ENCODE results near the gene HINFP. TPM values are rescaled to one million over a fixed set of nuclear protein-coding genes. Genes with fewer than 3 reads are reported as not detected.

Gene HINFP
- total and polyA plus RNA-seq, 9 of the 15 experiments (the other 6 are each of a cell fraction or from before 2014, with no cell fraction given): 13.8 to 34.1 (median 22.5) TPM

- TF ChIP-seq UBTF (IDR thresholded peaks at IDR 0.05; ENCODE audit: borderline replicate concordance in 1 of 2, low read depth in 2 of 2, low read length in 2 of 2) (peak in 1 of 2 experiments; percentile 83; a peak in 2 of 4 replicates), RBFOX2 (IDR thresholded peaks at IDR 0.05; ENCODE audit: low read depth, low read length) (peak; percentile 72), POLR2G (IDR thresholded peaks at IDR 0.05; ENCODE audit: low read depth, low read length) (peak; percentile 43)
These were observed 13.7 kb upstream of the HINFP start (continued) for GRCh38 chr11:119107538-119108145.

- peaks cover 41% of the 10 kb centered on the region for H3K79me2 ChIP-seq (ENCODE audit: control insufficient read depth, insufficient read depth, low read length)
- in situ Hi-C loops (cut with MboI) (no loop called here), intact Hi-C loops (cut with micrococcal nuclease) (loop anchor here (5.0 kb wide), 1 partner anchor 269 kb away; no protein-coding TSS in a partner anchor)
- FAIRE-seq (peak; percentile 94), ATAC-seq (peak; percentile 71), DNase-seq (ENCODE audit: extremely low read depth in 1 of 4, low spot score in 3 of 4) (peak; percentile 56 to 89 (median 74))
- 0% methylated on average over 8 of the region's 8 CpGs for WGBS (ENCODE audit: insufficient coverage, low coverage, missing lambda C conversion rate)
- TSS peak; percentile 77 for BruUV-seq (replicated peaks)
- ChIA-PET POLR2A (interaction anchor here (0.5 to 5.8 kb wide), 12 partner anchors 10 to 539 kb away, joined by 3 to 75 read pairs (median 4); partner anchors contain the start of genes HINFP, MCAM and NLRX1), CTCF (ENCODE audit: low intra/inter-chr PET ratio) (no interaction called here)
- H3K9me1 ChIP-seq (ENCODE audit: control insufficient read depth, insufficient read depth, low read length): no peaks in the 10 kb centered on the region
- H3K4me2 ChIP-seq (ENCODE audit: insufficient read depth, low read length): peak overlapping the region; percentile 99
- peak overlapping the region; percentile 94 for H3K4me3 ChIP-seq
- H3K27ac ChIP-seq (ENCODE audit: extremely low read depth, low read depth, low read length): peak overlapping the region; percentile 83
- H3K36me3 ChIP-seq (ENCODE audit: control insufficient read depth, insufficient read depth, low read length): peaks cover 46% of the 10 kb centered on the region; the same call in 2 of the 3 replicates
- no peaks in the 10 kb centered on the region for H3K9me3 ChIP-seq (replicated peaks; ENCODE audit: control insufficient read depth, insufficient read depth, low read depth, low read length)
- H4K20me1 ChIP-seq (replicated peaks; ENCODE audit: control insufficient read depth, insufficient read depth, low read length): peaks cover 18% of the 10 kb centered on the region
- H3K4me1 ChIP-seq (replicated peaks in 1 of 2; ENCODE audit: control insufficient read depth in 2 of 2, insufficient read depth in 2 of 2, low read length in 2 of 2): peaks cover 35 to 37% of the 10 kb centered on the region in 2 experiments
- H3K27me3 ChIP-seq (ENCODE audit: control insufficient read depth in 2 of 2, insufficient read depth in 2 of 2, low read length in 2 of 2): no peaks in the 10 kb centered on the region
- H3K9ac ChIP-seq (ENCODE audit: insufficient read depth in 1 of 2, low read depth in 2 of 2, low read length in 2 of 2): peak overlapping the region; percentile 71 to 94
- peak overlapping the region; percentile 64 for H2AFZ ChIP-seq (ENCODE audit: low read depth, low read length)
- peak; percentile 63; the same call in 1 of the 2 replicates for TF ChIP-seq JUND (IDR thresholded peaks at IDR 0.05; ENCODE audit: borderline replicate concordance, low read depth, low read length)
- TF ChIP-seq JUND (tag; IDR thresholded peaks at IDR 0.05; ENCODE audit: borderline replicate concordance, low read depth, low read length): peak; percentile 43; the same call in 2 of the 3 replicates
- TF ChIP-seq MEIS2 (IDR thresholded peaks at IDR 0.05; ENCODE audit: partially characterized antibody): peak; percentile 15
- no peak for TF ChIP-seq NR2C2 (CRISPR knock-in tag; IDR thresholded peaks at IDR 0.05)
- peak; percentile 81 for TF ChIP-seq NR2C2 (tag; IDR thresholded peaks at IDR 0.05)
- peak; percentile 60; the same call in 1 of the 2 replicates for TF ChIP-seq ARID4B (CRISPR knock-in tag; IDR thresholded peaks at IDR 0.05)
- peak in 1 of 2 experiments; percentile 76; a peak in 1 of 4 replicates for TF ChIP-seq HDAC1 (IDR thresholded peaks at IDR 0.05)
These were observed 13.1 kb upstream of the HINFP start for GRCh38 chr11:119108146-119108856.
